Erythroblast (primary cell): ENCODE data around the gene GALNT18.

Source experiments
- GATA1 ChIP-seq: IDR thresholded peaks from 2 replicates; pipeline ENCODE4 v1.6.1; 2011; ENCODE audit warnings: low read depth, mild to moderate bottlenecking, control low read depth, low read length, moderate library complexity
- POLR2A ChIP-seq: IDR thresholded peaks from 2 replicates; pipeline ENCODE4 v1.6.1; 2011; ENCODE audit warnings: mild to moderate bottlenecking, low read length

- no peak for TF ChIP-seq POLR2A
- TF ChIP-seq GATA1, result no peak
These were observed 130.8 kb downstream of the GALNT18 start for GRCh38 chr11:11491014-11491413.
